ENCODE results near the gene MRPL37.
"Not testable (repeated sequence)": the region's sequence is repeated elsewhere in the genome, so short reads cannot be mapped to it uniquely, and the experiment has no call there.

Gene MRPL37

DNA sequence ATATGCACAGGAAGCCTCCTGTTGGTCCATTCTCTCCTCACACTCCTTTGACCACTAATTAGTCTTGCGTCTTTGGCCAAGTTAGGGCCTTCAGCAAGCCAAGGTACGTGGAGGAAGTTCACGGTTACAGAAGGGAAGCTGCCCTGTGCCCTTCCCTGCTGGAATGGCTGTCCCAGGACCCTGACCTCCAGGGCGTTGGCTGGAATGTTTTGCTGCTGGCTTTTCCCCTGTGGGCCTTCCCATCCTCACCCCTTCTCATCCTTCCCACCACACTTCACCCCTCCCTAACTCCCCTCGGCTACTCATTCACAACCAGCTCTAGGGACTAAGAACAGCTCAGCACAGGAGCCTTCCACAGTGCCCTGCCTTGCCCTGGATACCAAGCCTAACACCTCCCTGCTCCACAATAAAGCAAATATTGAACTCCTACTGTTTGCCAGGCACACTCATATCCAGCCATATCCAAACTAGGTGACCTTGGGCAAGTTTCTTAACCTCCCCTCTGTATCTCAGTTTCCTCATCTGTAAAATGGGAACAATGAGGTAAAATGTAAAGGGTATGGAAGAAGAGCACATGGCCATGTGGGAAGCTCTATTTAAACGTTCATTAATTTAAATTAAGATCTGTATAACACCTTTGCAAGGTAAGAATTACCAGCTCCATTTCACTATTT, 38.3 kb upstream of the MRPL37 start:
- Histone ChIP-seq H3K4me3 (ENCODE audit: low read length in 2 of 2) (no peak overlapping the region), H3K9me3 (ENCODE audit: control insufficient read depth in 2 of 2, low read length in 2 of 2) (no peaks in the 10 kb centered on the region), H3K27ac (ENCODE audit: low read length) (no peak overlapping the region), H3K4me1 (ENCODE audit: control insufficient read depth, insufficient read depth, low read length) (peaks cover 3% of the 10 kb centered on the region), H3K9ac (ENCODE audit: low read length in 2 of 2) (no peak overlapping the region), H3K27me3 (ENCODE audit: control insufficient read depth in 1 of 2, insufficient read depth in 2 of 2, low read length in 2 of 2) (no peaks in the 10 kb centered on the region), H3K36me3 (ENCODE audit: control insufficient read depth in 2 of 2, insufficient read depth in 2 of 2, low read length in 2 of 2) (no peaks in the 10 kb centered on the region)

DNA sequence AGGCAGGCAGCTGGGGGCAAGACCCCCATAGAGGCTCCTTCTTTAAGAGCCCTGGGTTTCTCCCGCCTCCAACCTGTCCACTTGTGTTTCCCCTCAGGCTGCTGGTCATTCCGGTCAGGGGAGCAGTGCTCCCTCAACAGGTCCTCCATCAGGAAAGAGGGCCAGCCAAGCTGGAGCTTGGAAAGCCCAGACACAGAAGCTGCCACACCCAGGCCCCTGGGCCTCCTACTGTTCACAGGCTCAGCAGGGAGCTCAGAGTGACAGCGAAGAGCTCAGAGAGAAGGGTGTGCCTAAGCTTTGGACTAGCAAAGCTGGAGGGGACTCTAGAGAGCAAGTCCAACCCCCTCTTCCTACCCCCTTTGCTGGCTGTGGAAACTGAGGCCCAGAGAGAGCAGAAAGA, 36.9 kb upstream of the MRPL37 start:
- Histone ChIP-seq H3K9ac (ENCODE audit: low read length in 2 of 2) (no peak overlapping the region), H3K36me3 (ENCODE audit: control insufficient read depth in 2 of 2, insufficient read depth in 2 of 2, low read length in 2 of 2) (no peaks in the 10 kb centered on the region), H3K27me3 (ENCODE audit: control insufficient read depth in 1 of 2, insufficient read depth in 2 of 2, low read length in 2 of 2) (no peaks in the 10 kb centered on the region), H3K9me3 (ENCODE audit: control insufficient read depth in 2 of 2, low read length in 2 of 2) (no peaks in the 10 kb centered on the region), H3K4me1 (ENCODE audit: control insufficient read depth, insufficient read depth, low read length) (peaks cover 3% of the 10 kb centered on the region), H3K4me3 (ENCODE audit: low read length in 2 of 2) (no peak overlapping the region), H3K27ac (ENCODE audit: low read length) (no peak overlapping the region)

DNA sequence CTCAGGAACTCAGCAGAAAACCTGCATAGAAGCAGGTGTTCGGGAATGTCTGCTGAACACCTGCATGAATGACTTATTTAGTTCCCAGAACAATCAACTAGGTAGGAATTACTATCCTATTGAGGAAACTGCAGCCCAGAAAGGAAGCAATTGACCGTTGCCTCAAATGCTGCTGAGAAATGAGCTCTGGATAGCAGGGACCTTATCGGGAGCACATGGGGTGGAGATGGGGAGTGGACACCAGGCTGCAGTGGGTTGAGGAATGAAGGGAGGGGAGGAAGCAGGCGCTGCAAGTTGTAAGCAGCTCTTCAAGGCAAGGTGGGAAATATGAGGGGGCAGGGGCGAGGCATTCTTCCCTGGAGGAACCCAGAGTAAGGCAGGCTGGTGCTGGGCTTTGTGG, 36.4 kb upstream of the MRPL37 start:
- no peaks in the 10 kb centered on the region for H3K36me3 ChIP-seq (ENCODE audit: control insufficient read depth in 2 of 2, insufficient read depth in 2 of 2, low read length in 2 of 2)
- H3K27ac ChIP-seq (ENCODE audit: low read length): no peak overlapping the region
- no peaks in the 10 kb centered on the region for H3K9me3 ChIP-seq (ENCODE audit: control insufficient read depth in 2 of 2, low read length in 2 of 2)
- H3K4me3 ChIP-seq (ENCODE audit: low read length in 2 of 2): no peak overlapping the region
- H3K27me3 ChIP-seq (ENCODE audit: control insufficient read depth in 1 of 2, insufficient read depth in 2 of 2, low read length in 2 of 2): no peaks in the 10 kb centered on the region
- no peak overlapping the region for H3K9ac ChIP-seq (ENCODE audit: low read length in 2 of 2)
- H3K4me1 ChIP-seq (ENCODE audit: control insufficient read depth, insufficient read depth, low read length): peaks cover 3% of the 10 kb centered on the region

DNA sequence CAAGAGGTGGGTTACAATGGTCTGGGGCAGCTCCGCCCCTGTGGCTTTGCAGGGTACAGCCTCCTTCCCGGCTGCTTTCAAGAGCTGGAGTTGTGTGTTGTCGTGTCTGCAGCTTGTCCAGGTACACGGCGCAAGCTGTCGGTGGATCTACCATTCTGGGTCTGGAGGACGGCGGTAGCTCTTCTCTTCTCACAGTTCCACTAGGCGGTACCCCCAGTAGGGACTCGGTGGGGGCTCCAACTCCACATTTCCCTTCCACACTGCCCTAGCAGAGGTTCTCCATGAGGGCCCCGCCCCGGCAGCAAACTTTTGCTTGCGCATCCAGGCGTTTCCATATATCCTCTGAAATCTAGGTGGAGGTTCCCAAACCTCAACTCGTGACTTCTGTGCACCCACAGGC, 34.8 kb upstream of the MRPL37 start:
- H3K36me3 ChIP-seq (ENCODE audit: control insufficient read depth in 2 of 2, insufficient read depth in 2 of 2, low read length in 2 of 2): no peaks in the 10 kb centered on the region

DNA sequence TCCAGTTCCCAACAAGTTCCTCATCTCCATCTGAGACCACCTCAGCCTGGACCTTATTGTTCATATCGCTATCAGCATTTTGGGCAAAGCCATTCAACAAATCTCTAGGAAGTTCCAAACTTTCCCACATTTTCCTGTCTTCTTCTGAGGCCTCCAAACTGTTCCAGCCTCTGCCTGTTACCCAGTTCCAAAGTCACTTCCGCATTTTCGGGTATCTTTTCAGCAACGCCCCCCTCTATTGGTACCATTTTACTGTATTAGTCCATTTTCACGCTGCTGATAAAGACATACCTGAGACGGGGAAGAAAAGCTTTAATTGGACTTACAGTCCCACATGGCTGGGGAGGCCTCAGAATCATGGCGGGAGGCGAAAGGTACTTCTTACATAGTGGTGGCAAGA, 33.6 kb upstream of the MRPL37 start:
- not testable (repeated sequence) for H3K27me3 ChIP-seq (ENCODE audit: control insufficient read depth in 1 of 2, insufficient read depth in 2 of 2, low read length in 2 of 2); H3K36me3 ChIP-seq (ENCODE audit: control insufficient read depth in 2 of 2, insufficient read depth in 2 of 2, low read length in 2 of 2); H3K4me1 ChIP-seq (ENCODE audit: control insufficient read depth, insufficient read depth, low read length); H3K4me3 ChIP-seq (ENCODE audit: low read length in 2 of 2); H3K9me3 ChIP-seq (ENCODE audit: control insufficient read depth in 2 of 2, low read length in 2 of 2); H3K27ac ChIP-seq (ENCODE audit: low read length); H3K9ac ChIP-seq (ENCODE audit: low read length in 2 of 2)

More for the DNA sequence above, 34.8 kb upstream of the MRPL37 start:
- Histone ChIP-seq H3K4me1 (ENCODE audit: control insufficient read depth, insufficient read depth, low read length) (peaks cover 3% of the 10 kb centered on the region), H3K9me3 (ENCODE audit: control insufficient read depth in 2 of 2, low read length in 2 of 2) (no peaks in the 10 kb centered on the region), H3K9ac (ENCODE audit: low read length in 2 of 2) (no peak overlapping the region), H3K4me3 (ENCODE audit: low read length in 2 of 2) (no peak overlapping the region), H3K27me3 (ENCODE audit: control insufficient read depth in 1 of 2, insufficient read depth in 2 of 2, low read length in 2 of 2) (no peaks in the 10 kb centered on the region), H3K27ac (ENCODE audit: low read length) (no peak overlapping the region)

DNA sequence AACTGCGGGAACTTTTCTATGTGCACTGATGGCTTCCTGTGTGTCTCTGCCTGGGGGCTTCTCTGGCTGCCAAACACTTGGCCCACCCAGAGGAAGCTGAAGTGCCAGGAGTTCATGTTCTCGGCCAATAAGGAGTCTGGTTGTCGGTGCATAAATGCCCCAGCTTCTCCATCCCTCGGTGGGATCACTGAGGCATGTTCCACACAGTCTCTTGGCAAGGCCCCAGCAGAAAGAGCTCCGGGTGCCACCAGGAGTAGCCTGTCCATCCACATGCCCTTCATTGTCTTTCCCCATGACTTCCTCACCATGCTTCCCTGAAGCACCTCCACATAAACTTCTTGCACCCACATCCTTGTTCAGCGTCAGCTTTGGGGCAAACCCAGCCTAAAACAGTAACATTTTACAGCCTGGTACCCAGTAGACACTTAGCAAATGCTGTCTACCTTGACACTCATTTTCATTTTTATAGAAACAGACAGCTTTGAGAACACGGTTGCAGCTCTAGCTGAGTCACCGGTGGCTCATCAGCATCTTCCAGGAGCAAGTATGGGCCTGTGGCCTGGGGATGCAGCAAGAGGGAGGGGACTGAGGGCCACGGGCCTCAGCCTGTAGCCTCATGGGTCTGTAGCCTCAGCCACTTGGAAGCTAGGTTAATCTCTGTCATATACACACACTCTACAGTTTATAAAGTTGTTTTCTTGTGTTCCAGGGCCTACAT, 32.4 kb upstream of the MRPL37 start:
- no peak overlapping the region for H3K4me3 ChIP-seq (ENCODE audit: low read length in 2 of 2)
- no peaks in the 10 kb centered on the region for H3K27me3 ChIP-seq (ENCODE audit: control insufficient read depth in 1 of 2, insufficient read depth in 2 of 2, low read length in 2 of 2)
- H3K9me3 ChIP-seq (ENCODE audit: control insufficient read depth in 2 of 2, low read length in 2 of 2): no peaks in the 10 kb centered on the region
- peaks cover 3% of the 10 kb centered on the region for H3K4me1 ChIP-seq (ENCODE audit: control insufficient read depth, insufficient read depth, low read length)
- no peak overlapping the region for H3K9ac ChIP-seq (ENCODE audit: low read length in 2 of 2)
- no peaks in the 10 kb centered on the region for H3K36me3 ChIP-seq (ENCODE audit: control insufficient read depth in 2 of 2, insufficient read depth in 2 of 2, low read length in 2 of 2)
- no peak overlapping the region for H3K27ac ChIP-seq (ENCODE audit: low read length)

DNA sequence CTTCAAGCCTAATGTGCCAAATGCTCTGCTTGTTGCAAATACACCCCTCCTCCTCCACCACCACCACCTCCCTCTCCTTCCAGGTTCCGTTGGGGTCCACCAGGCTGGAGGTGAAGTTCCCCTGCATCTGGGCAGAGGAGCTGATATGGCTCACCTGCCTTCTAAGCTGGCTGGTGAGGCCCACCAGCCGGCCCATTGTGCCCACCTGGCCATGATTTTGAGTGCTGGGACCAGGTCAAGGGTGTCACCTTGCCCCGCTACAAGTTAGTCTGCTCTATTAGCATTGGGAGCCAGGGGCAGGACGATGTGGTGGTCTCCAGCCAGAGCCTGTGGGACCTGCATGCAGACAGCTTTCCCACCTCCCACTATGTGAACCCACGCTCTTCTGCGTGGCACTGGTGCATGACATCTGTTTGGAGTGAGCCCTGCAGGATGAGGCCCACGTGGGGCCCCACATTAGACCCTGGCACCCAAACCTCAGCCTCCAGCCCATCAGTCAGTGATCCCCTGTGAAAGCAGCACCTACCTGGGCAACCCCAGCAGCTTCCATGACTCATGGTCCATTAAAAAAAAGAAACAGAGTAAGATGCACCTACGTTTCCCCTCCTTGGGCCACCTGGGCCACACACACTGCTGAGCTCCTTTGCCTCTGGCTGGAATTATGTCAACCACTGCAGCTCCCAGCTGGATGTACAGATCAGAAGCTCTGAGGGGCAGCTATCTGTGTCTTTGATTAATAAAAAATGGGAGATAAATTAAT, 31.6 kb upstream of the MRPL37 start:
- peaks cover 3% of the 10 kb centered on the region for H3K4me1 ChIP-seq (ENCODE audit: control insufficient read depth, insufficient read depth, low read length)
- H3K36me3 ChIP-seq (ENCODE audit: control insufficient read depth in 2 of 2, insufficient read depth in 2 of 2, low read length in 2 of 2): no peaks in the 10 kb centered on the region
- H3K27me3 ChIP-seq (ENCODE audit: control insufficient read depth in 1 of 2, insufficient read depth in 2 of 2, low read length in 2 of 2): no peaks in the 10 kb centered on the region
- H3K9ac ChIP-seq (ENCODE audit: low read length in 2 of 2): no peak overlapping the region
- H3K9me3 ChIP-seq (ENCODE audit: control insufficient read depth in 2 of 2, low read length in 2 of 2): no peaks in the 10 kb centered on the region
- H3K27ac ChIP-seq (ENCODE audit: low read length): no peak overlapping the region
- H3K4me3 ChIP-seq (ENCODE audit: low read length in 2 of 2): no peak overlapping the region

DNA sequence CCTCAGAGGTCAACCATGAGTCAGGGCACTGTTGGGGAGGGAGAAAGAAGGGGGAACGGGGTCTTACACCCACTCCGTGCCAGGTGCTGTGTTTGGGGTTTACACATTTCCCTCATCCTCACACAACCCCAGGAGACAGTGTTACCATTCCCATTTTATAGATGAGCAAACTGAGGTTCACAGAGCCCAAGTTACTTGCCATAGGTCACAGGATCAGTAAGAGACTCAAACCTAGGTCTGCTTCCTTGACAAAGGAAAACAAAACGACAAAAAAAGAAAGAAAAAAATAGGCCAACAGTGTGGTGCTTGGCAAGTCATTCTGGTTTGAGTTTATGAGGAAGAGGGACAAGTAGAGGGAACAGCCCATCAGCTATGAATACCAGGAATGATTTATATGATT, 30.9 kb upstream of the MRPL37 start:
- H3K27ac ChIP-seq (ENCODE audit: low read length): no peak overlapping the region
- H3K27me3 ChIP-seq (ENCODE audit: control insufficient read depth in 1 of 2, insufficient read depth in 2 of 2, low read length in 2 of 2): no peaks in the 10 kb centered on the region
- no peaks in the 10 kb centered on the region for H3K9me3 ChIP-seq (ENCODE audit: control insufficient read depth in 2 of 2, low read length in 2 of 2)
- H3K4me1 ChIP-seq (ENCODE audit: control insufficient read depth, insufficient read depth, low read length): peaks cover 3% of the 10 kb centered on the region
- H3K9ac ChIP-seq (ENCODE audit: low read length in 2 of 2): no peak overlapping the region
- no peak overlapping the region for H3K4me3 ChIP-seq (ENCODE audit: low read length in 2 of 2)
- H3K36me3 ChIP-seq (ENCODE audit: control insufficient read depth in 2 of 2, insufficient read depth in 2 of 2, low read length in 2 of 2): peaks cover 0 to 2% of the 10 kb centered on the region in 2 donors

DNA sequence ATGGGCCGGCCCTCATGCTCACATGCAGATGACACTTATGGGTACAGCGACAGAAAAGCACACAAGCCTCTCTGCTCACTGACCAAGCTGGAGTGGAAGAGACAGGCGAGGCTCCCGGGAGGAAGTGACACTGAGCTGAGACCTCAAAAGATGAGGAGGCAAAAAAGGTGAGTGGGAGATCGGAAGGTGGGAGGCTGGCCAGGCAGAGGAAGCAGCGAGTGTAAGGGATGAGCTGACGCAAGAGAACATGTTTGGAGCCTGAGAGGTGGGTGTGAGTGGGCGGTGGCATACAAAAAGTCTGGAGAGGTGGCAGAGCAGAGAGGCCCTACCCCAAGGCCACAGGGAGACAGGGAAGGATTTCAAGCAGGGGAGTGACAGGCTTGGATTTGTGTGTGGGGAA, 29.0 kb upstream of the MRPL37 start:
- Histone ChIP-seq H3K4me1 (ENCODE audit: control insufficient read depth, insufficient read depth, low read length) (peaks cover 3% of the 10 kb centered on the region), H3K27ac (ENCODE audit: low read length) (no peak overlapping the region), H3K4me3 (ENCODE audit: low read length in 2 of 2) (no peak overlapping the region), H3K36me3 (ENCODE audit: control insufficient read depth in 2 of 2, insufficient read depth in 2 of 2, low read length in 2 of 2) (peaks cover 0 to 4% of the 10 kb centered on the region in 2 donors), H3K9me3 (ENCODE audit: control insufficient read depth in 2 of 2, low read length in 2 of 2) (no peaks in the 10 kb centered on the region), H3K9ac (ENCODE audit: low read length in 2 of 2) (no peak overlapping the region), H3K27me3 (ENCODE audit: control insufficient read depth in 1 of 2, insufficient read depth in 2 of 2, low read length in 2 of 2) (no peaks in the 10 kb centered on the region)

DNA sequence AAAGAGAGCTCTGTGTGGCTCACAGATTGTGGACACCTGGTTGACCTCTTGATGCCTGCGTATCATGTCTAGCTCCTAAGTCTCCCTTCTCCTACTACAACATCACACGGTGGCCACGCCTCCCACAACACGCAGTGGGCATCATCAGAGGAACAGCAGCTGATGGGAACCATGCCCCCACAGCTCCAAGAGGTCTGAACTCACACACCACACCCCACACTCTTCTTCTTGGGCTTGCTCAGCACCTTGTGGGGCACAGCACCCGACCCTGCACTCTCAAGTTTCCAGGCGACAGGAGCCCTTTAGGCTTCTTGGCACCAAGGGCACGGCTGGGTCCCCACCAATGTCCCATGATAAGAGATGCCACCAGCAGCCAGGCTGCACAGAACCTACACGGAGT, 28.4 kb upstream of the MRPL37 start:
- H3K36me3 ChIP-seq (ENCODE audit: control insufficient read depth in 2 of 2, insufficient read depth in 2 of 2, low read length in 2 of 2): peaks cover 0 to 4% of the 10 kb centered on the region in 2 donors
- H3K4me1 ChIP-seq (ENCODE audit: control insufficient read depth, insufficient read depth, low read length): peaks cover 3% of the 10 kb centered on the region
- H3K9ac ChIP-seq (ENCODE audit: low read length in 2 of 2): no peak overlapping the region
- no peak overlapping the region for H3K4me3 ChIP-seq (ENCODE audit: low read length in 2 of 2)
- no peaks in the 10 kb centered on the region for H3K9me3 ChIP-seq (ENCODE audit: control insufficient read depth in 2 of 2, low read length in 2 of 2)
- no peaks in the 10 kb centered on the region for H3K27me3 ChIP-seq (ENCODE audit: control insufficient read depth in 1 of 2, insufficient read depth in 2 of 2, low read length in 2 of 2)
- H3K27ac ChIP-seq (ENCODE audit: low read length): no peak overlapping the region

Data from stomach smooth muscle (tissue), 2 donors.